Measurements from ENCODE around the gene LMNB1.

LMNB1 gene

GRCh38 chr5:126864042-126864688 is 87.2 kb downstream of the LMNB1 start:
- Histone ChIP-seq H3K36me3 (ENCODE audit: insufficient read depth, low read length) (no peaks in the 10 kb centered on the region), H3K4me3 (ENCODE audit: low read length) (peak overlapping the region; percentile 56), H3K9ac (ENCODE audit: low read depth, low read length) (no peak overlapping the region), H3K4me1 (ENCODE audit: control insufficient read depth, insufficient read depth, low read length) (peaks cover 17% of the 10 kb centered on the region), H3K4me2 (ENCODE audit: low read length) (peak overlapping the region; percentile 60), H3K9me3 (replicated peaks; ENCODE audit: low read length) (no peaks in the 10 kb centered on the region), H3K27me3 (ENCODE audit: control insufficient read depth, insufficient read depth, low read length) (no peaks in the 10 kb centered on the region)

- H3K9ac ChIP-seq (ENCODE audit: low read depth, low read length), result no peak overlapping the region
- peak overlapping the region; percentile 23 for H3K4me2 ChIP-seq (ENCODE audit: low read length)
- no peak overlapping the region for H3K4me3 ChIP-seq (ENCODE audit: low read length)
- H3K4me1 ChIP-seq (ENCODE audit: control insufficient read depth, insufficient read depth, low read length), result peaks cover 20% of the 10 kb centered on the region
- no peaks in the 10 kb centered on the region for H3K36me3 ChIP-seq (ENCODE audit: insufficient read depth, low read length)
- no peaks in the 10 kb centered on the region for H3K9me3 ChIP-seq (replicated peaks; ENCODE audit: low read length)
- H3K27me3 ChIP-seq (ENCODE audit: control insufficient read depth, insufficient read depth, low read length), result no peaks in the 10 kb centered on the region
Observed at GRCh38 chr5:126865299-126865698, 88.4 kb downstream of the LMNB1 start.

- H3K9me3 ChIP-seq (replicated peaks; ENCODE audit: low read length), result no peaks in the 10 kb centered on the region
- H3K27me3 ChIP-seq (ENCODE audit: control insufficient read depth, insufficient read depth, low read length), result no peaks in the 10 kb centered on the region
- H3K36me3 ChIP-seq (ENCODE audit: insufficient read depth, low read length), result no peaks in the 10 kb centered on the region
- peaks cover 20% of the 10 kb centered on the region for H3K4me1 ChIP-seq (ENCODE audit: control insufficient read depth, insufficient read depth, low read length)
- H3K4me3 ChIP-seq (ENCODE audit: low read length), result no peak overlapping the region
- H3K9ac ChIP-seq (ENCODE audit: low read depth, low read length), result no peak overlapping the region
- H3K4me2 ChIP-seq (ENCODE audit: low read length), result no peak overlapping the region
Observed at GRCh38 chr5:126866851-126867636, 90.1 kb downstream of the LMNB1 start.

GRCh38 chr5:126868338-126869004 is 91.5 kb downstream of the LMNB1 start:
- H3K36me3 ChIP-seq (ENCODE audit: insufficient read depth, low read length), result no peaks in the 10 kb centered on the region
- H3K27me3 ChIP-seq (ENCODE audit: control insufficient read depth, insufficient read depth, low read length), result no peaks in the 10 kb centered on the region
- peaks cover 20% of the 10 kb centered on the region for H3K4me1 ChIP-seq (ENCODE audit: control insufficient read depth, insufficient read depth, low read length)
- no peaks in the 10 kb centered on the region for H3K9me3 ChIP-seq (replicated peaks; ENCODE audit: low read length)
- peak overlapping the region; percentile 83 for H3K4me2 ChIP-seq (ENCODE audit: low read length)
- no peak overlapping the region for H3K9ac ChIP-seq (ENCODE audit: low read depth, low read length)
- H3K4me3 ChIP-seq (ENCODE audit: low read length), result peak overlapping the region; percentile 55

GRCh38 chr5:126869005-126869451 is 92.1 kb downstream of the LMNB1 start:
- Histone ChIP-seq H3K4me2 (ENCODE audit: low read length) (peak overlapping the region; percentile 83), H3K4me1 (ENCODE audit: control insufficient read depth, insufficient read depth, low read length) (peaks cover 20% of the 10 kb centered on the region), H3K9me3 (replicated peaks; ENCODE audit: low read length) (no peaks in the 10 kb centered on the region), H3K36me3 (ENCODE audit: insufficient read depth, low read length) (no peaks in the 10 kb centered on the region), H3K4me3 (ENCODE audit: low read length) (peak overlapping the region; percentile 55), H3K27me3 (ENCODE audit: control insufficient read depth, insufficient read depth, low read length) (no peaks in the 10 kb centered on the region), H3K9ac (ENCODE audit: low read depth, low read length) (no peak overlapping the region)

GRCh38 chr5:126871441-126871840 is 94.5 kb downstream of the LMNB1 start:
- H3K27me3 ChIP-seq (ENCODE audit: control insufficient read depth, insufficient read depth, low read length), result no peaks in the 10 kb centered on the region
- H3K36me3 ChIP-seq (ENCODE audit: insufficient read depth, low read length), result no peaks in the 10 kb centered on the region
- H3K4me1 ChIP-seq (ENCODE audit: control insufficient read depth, insufficient read depth, low read length), result peaks cover 9% of the 10 kb centered on the region
- no peak overlapping the region for H3K4me2 ChIP-seq (ENCODE audit: low read length)
- H3K4me3 ChIP-seq (ENCODE audit: low read length), result no peak overlapping the region
- H3K9me3 ChIP-seq (replicated peaks; ENCODE audit: low read length), result no peaks in the 10 kb centered on the region
- H3K9ac ChIP-seq (ENCODE audit: low read depth, low read length), result no peak overlapping the region

- Histone ChIP-seq H3K9ac (ENCODE audit: low read depth, low read length) (no peak overlapping the region), H3K4me2 (ENCODE audit: low read length) (no peak overlapping the region), H3K9me3 (replicated peaks; ENCODE audit: low read length) (no peaks in the 10 kb centered on the region), H3K36me3 (ENCODE audit: insufficient read depth, low read length) (no peaks in the 10 kb centered on the region), H3K4me3 (ENCODE audit: low read length) (no peak overlapping the region), H3K4me1 (ENCODE audit: control insufficient read depth, insufficient read depth, low read length) (peaks cover 9% of the 10 kb centered on the region), H3K27me3 (ENCODE audit: control insufficient read depth, insufficient read depth, low read length) (no peaks in the 10 kb centered on the region)
Observed at GRCh38 chr5:126872561-126873354, 95.8 kb downstream of the LMNB1 start.

- Histone ChIP-seq H3K9ac (ENCODE audit: low read depth, low read length) (no peak overlapping the region), H3K36me3 (ENCODE audit: insufficient read depth, low read length) (no peaks in the 10 kb centered on the region), H3K4me2 (ENCODE audit: low read length) (no peak overlapping the region), H3K9me3 (replicated peaks; ENCODE audit: low read length) (no peaks in the 10 kb centered on the region), H3K4me1 (ENCODE audit: control insufficient read depth, insufficient read depth, low read length) (no peaks in the 10 kb centered on the region), H3K27me3 (ENCODE audit: control insufficient read depth, insufficient read depth, low read length) (no peaks in the 10 kb centered on the region), H3K4me3 (ENCODE audit: low read length) (no peak overlapping the region)
Observed at GRCh38 chr5:126875303-126875785, 98.4 kb downstream of the LMNB1 start.

GRCh38 chr5:126877602-126878001 is 100.7 kb downstream of the LMNB1 start:
- Histone ChIP-seq H3K9me3 (replicated peaks; ENCODE audit: low read length) (no peaks in the 10 kb centered on the region), H3K9ac (ENCODE audit: low read depth, low read length) (no peak overlapping the region), H3K4me2 (ENCODE audit: low read length) (no peak overlapping the region), H3K4me1 (ENCODE audit: control insufficient read depth, insufficient read depth, low read length) (no peaks in the 10 kb centered on the region), H3K27me3 (ENCODE audit: control insufficient read depth, insufficient read depth, low read length) (no peaks in the 10 kb centered on the region), H3K36me3 (ENCODE audit: insufficient read depth, low read length) (no peaks in the 10 kb centered on the region), H3K4me3 (ENCODE audit: low read length) (no peak overlapping the region)

- Histone ChIP-seq H3K4me1 (ENCODE audit: control insufficient read depth, insufficient read depth, low read length) (no peaks in the 10 kb centered on the region), H3K27me3 (ENCODE audit: control insufficient read depth, insufficient read depth, low read length) (no peaks in the 10 kb centered on the region), H3K4me3 (ENCODE audit: low read length) (no peak overlapping the region), H3K36me3 (ENCODE audit: insufficient read depth, low read length) (no peaks in the 10 kb centered on the region), H3K4me2 (ENCODE audit: low read length) (no peak overlapping the region), H3K9me3 (replicated peaks; ENCODE audit: low read length) (no peaks in the 10 kb centered on the region), H3K9ac (ENCODE audit: low read depth, low read length) (no peak overlapping the region)
Observed at GRCh38 chr5:126878085-126878484, 101.1 kb downstream of the LMNB1 start.

GRCh38 chr5:126878634-126879033 is 101.7 kb downstream of the LMNB1 start:
- H3K9me3 ChIP-seq (replicated peaks; ENCODE audit: low read length), result no peaks in the 10 kb centered on the region
- H3K4me3 ChIP-seq (ENCODE audit: low read length), result no peak overlapping the region
- no peak overlapping the region for H3K9ac ChIP-seq (ENCODE audit: low read depth, low read length)
- no peaks in the 10 kb centered on the region for H3K36me3 ChIP-seq (ENCODE audit: insufficient read depth, low read length)
- H3K4me2 ChIP-seq (ENCODE audit: low read length), result no peak overlapping the region
- H3K27me3 ChIP-seq (ENCODE audit: control insufficient read depth, insufficient read depth, low read length), result no peaks in the 10 kb centered on the region
- peaks cover 2% of the 10 kb centered on the region for H3K4me1 ChIP-seq (ENCODE audit: control insufficient read depth, insufficient read depth, low read length)

Data from skeletal muscle satellite cell (primary cell).